HEK293 (cell line): ENCODE data around the gene DNAI1.
A peak's percentile ranks its signal among the peaks of the same experiment; 100 is the strongest.

ENCODE experiments used
- GLIS2 ChIP-seq: fragments of 450-650 bp; formaldehyde crosslinking; IDR thresholded peaks from 2 replicates; pipeline ENCODE4 v1.5.1; 2016; ENCODE audit warnings: missing biosample characterization, missing genetic modification characterization
- ZBTB17 ChIP-seq: fragments of 450-650 bp; formaldehyde crosslinking; IDR thresholded peaks from 2 replicates; pipeline ENCODE4 v1.5.1; 2016; ENCODE audit warnings: missing biosample characterization, missing genetic modification characterization
- ZBTB8A ChIP-seq: fragments of 450-650 bp; formaldehyde crosslinking; IDR thresholded peaks from 2 replicates; pipeline ENCODE4 v1.5.1; 2016; ENCODE audit warnings: missing biosample characterization, missing genetic modification characterization
- ZIC2 ChIP-seq: fragments of 450-650 bp; formaldehyde crosslinking; IDR thresholded peaks from 2 replicates; pipeline ENCODE4 v1.5.1; 2016; ENCODE audit warnings: missing biosample characterization, missing genetic modification characterization
- ZNF155 ChIP-seq: fragments of 450-650 bp; formaldehyde crosslinking; IDR thresholded peaks from 2 replicates; pipeline ENCODE4 v1.5.1; 2016; ENCODE audit warnings: missing biosample characterization, missing genetic modification characterization
- ZNF26 ChIP-seq: fragments of 450-650 bp; formaldehyde crosslinking; IDR thresholded peaks from 2 replicates; pipeline ENCODE4 v1.5.1; 2016; ENCODE audit warnings: missing biosample characterization, missing genetic modification characterization
- ZNF335 ChIP-seq: fragments of 450-650 bp; formaldehyde crosslinking; conservative IDR thresholded peaks from 2 replicates; pipeline ENCODE4 v1.5.1; 2016; ENCODE audit warnings: missing biosample characterization, missing genetic modification characterization
- ZNF341 ChIP-seq: fragments of 450-650 bp; formaldehyde crosslinking; IDR thresholded peaks from 2 replicates; pipeline ENCODE4; 2016; ENCODE audit warnings: low read depth, missing biosample characterization, missing genetic modification characterization
- ZNF555 ChIP-seq: fragments of 450-650 bp; formaldehyde crosslinking; conservative IDR thresholded peaks from 2 replicates; pipeline ENCODE4 v1.5.1; 2017; ENCODE audit warnings: missing biosample characterization, mild to moderate bottlenecking, missing genetic modification characterization, inconsistent platforms
- ZNF596 ChIP-seq: fragments of 450-650 bp; IDR thresholded peaks from 2 replicates; pipeline ENCODE4 v1.5.0; 2018; ENCODE audit warnings: missing biosample characterization, mild to moderate bottlenecking, missing genetic modification characterization, moderate library complexity
- ZNF626 ChIP-seq: fragments of 450-650 bp; sonication (Bioruptor Pico); formaldehyde crosslinking; IDR thresholded peaks from 2 replicates; pipeline ENCODE4 v1.5.1; 2018; ENCODE audit warnings: missing biosample characterization, missing genetic modification characterization, inconsistent platforms
- ZNF645 ChIP-seq: fragments of 450-650 bp; formaldehyde crosslinking; IDR thresholded peaks from 2 replicates; pipeline ENCODE4; 2016; ENCODE audit warnings: missing biosample characterization, missing genetic modification characterization
- ZNF777 ChIP-seq: fragments of 450-650 bp; formaldehyde crosslinking; IDR thresholded peaks from 2 replicates; pipeline ENCODE4 v1.5.1; 2017; ENCODE audit warnings: missing biosample characterization, missing genetic modification characterization, borderline replicate concordance
- TF ChIP-seq, protein P1 (sequence below): fragments of 450-650 bp; formaldehyde crosslinking; IDR thresholded peaks from 2 replicates; pipeline ENCODE4 v1.5.1; 2016; ENCODE audit warnings: missing biosample characterization, missing genetic modification characterization
- TF ChIP-seq, protein P2 (sequence below): fragments of 450-650 bp; formaldehyde crosslinking; IDR thresholded peaks from 2 replicates; pipeline ENCODE4 v1.5.0; 2017; ENCODE audit warnings: missing biosample characterization, missing genetic modification characterization, borderline replicate concordance
- TF ChIP-seq, protein P3 (sequence below): fragments of 450-650 bp; formaldehyde crosslinking; IDR thresholded peaks from 2 replicates; pipeline ENCODE4 v1.5.1; 2016; ENCODE audit warnings: missing biosample characterization, missing genetic modification characterization

Gene DNAI1

DNA sequence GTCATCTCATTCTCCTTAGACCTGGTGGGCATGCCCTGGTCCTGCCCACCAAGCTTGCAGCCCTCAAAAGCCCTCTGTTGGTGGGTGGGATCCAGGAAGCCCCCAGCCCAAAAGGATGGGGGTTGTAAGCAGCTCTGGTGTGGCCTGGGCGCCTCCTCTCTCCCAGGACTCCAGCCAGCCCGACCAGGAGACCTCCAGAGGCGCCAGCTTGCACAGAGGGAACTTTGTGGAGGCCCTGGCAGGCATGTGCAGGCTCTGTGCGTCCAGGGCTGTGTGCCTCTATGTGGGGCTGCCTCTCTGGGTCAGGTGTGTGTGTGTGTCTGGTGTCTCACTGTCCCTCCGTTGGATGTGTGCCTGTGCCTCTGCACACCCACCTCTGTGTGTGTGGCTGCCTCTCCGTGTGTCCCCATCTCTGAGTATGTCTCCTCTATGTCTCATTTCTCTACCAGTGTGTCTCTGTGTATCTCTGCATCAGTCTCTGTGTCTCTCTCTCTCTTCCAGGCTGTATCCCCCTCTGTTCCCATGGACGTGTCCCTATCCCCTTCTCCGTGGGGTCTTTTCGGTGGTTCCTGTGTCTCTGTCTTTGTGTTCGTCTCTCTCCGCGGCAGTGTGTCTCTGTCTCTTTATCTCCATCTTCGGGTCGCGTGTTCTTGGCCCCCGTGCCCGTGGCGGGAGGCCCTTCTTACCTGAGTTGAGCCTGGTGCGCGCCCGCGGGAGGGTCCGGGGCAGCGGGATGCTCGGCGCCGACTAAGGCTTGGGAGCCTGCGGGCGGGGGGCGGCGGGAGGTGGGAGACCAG, 63.7 kb downstream of the DNAI1 start (continued):
- TF ChIP-seq, protein P1, sequence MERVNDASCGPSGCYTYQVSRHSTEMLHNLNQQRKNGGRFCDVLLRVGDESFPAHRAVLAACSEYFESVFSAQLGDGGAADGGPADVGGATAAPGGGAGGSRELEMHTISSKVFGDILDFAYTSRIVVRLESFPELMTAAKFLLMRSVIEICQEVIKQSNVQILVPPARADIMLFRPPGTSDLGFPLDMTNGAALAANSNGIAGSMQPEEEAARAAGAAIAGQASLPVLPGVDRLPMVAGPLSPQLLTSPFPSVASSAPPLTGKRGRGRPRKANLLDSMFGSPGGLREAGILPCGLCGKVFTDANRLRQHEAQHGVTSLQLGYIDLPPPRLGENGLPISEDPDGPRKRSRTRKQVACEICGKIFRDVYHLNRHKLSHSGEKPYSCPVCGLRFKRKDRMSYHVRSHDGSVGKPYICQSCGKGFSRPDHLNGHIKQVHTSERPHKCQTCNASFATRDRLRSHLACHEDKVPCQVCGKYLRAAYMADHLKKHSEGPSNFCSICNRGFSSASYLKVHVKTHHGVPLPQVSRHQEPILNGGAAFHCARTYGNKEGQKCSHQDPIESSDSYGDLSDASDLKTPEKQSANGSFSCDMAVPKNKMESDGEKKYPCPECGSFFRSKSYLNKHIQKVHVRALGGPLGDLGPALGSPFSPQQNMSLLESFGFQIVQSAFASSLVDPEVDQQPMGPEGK, result peak; percentile 66
- TF ChIP-seq ZBTB17 (tag by site-specific recombination) (peak; percentile 51; the same call in 1 of the 2 replicates), ZBTB8A (peak; percentile 57), ZNF155 (no peak), ZIC2 (peak; percentile 73), ZNF596 (tag by site-specific recombination) (no peak), ZNF626 (tag by site-specific recombination) (no peak), ZNF341 (tag by site-specific recombination) (no peak), ZNF26 (tag by site-specific recombination) (no peak), ZNF335 (tag by site-specific recombination) (peak; percentile 33; the same call in 1 of the 2 replicates), ZNF555 (tag by site-specific recombination) (no peak), ZNF645 (no peak), GLIS2 (tag by site-specific recombination) (peak; percentile 20), ZNF777 (tag by site-specific recombination) (peak; percentile 94)
- TF ChIP-seq, protein P2, sequence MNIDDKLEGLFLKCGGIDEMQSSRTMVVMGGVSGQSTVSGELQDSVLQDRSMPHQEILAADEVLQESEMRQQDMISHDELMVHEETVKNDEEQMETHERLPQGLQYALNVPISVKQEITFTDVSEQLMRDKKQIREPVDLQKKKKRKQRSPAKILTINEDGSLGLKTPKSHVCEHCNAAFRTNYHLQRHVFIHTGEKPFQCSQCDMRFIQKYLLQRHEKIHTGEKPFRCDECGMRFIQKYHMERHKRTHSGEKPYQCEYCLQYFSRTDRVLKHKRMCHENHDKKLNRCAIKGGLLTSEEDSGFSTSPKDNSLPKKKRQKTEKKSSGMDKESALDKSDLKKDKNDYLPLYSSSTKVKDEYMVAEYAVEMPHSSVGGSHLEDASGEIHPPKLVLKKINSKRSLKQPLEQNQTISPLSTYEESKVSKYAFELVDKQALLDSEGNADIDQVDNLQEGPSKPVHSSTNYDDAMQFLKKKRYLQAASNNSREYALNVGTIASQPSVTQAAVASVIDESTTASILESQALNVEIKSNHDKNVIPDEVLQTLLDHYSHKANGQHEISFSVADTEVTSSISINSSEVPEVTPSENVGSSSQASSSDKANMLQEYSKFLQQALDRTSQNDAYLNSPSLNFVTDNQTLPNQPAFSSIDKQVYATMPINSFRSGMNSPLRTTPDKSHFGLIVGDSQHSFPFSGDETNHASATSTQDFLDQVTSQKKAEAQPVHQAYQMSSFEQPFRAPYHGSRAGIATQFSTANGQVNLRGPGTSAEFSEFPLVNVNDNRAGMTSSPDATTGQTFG (tag by site-specific recombination), result no peak
- TF ChIP-seq, protein P3, sequence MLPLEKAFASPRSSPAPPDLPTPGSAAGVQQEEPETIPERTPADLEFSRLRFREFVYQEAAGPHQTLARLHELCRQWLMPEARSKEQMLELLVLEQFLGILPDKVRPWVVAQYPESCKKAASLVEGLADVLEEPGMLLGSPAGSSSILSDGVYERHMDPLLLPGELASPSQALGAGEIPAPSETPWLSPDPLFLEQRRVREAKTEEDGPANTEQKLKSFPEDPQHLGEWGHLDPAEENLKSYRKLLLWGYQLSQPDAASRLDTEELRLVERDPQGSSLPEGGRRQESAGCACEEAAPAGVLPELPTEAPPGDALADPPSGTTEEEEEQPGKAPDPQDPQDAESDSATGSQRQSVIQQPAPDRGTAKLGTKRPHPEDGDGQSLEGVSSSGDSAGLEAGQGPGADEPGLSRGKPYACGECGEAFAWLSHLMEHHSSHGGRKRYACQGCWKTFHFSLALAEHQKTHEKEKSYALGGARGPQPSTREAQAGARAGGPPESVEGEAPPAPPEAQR, result no peak
